HG03039 (cell line): ENCODE results near the gene PCYT1A.
"Not testable (repeated sequence)": the region's sequence is repeated elsewhere in the genome, so short reads cannot be mapped to it uniquely, and the experiment has no call there.

Source experiments
- ATAC-seq: cut with Tn5 transposase; IDR thresholded peaks from one replicate; pipeline ENCODE4 v1.9.1; 2021; ENCODE audit warnings: mild to moderate bottlenecking, moderate library complexity; ENCODE audit not compliant: unreplicated experiment

PCYT1A gene

GRCh38 chr3:196288141-196288460, 575 bp upstream of the PCYT1A start:
- no peak for ATAC-seq

- ATAC-seq = peak; percentile 2
Observed at GRCh38 chr3:196287090-196287439, 461 bp downstream of the PCYT1A start.

- no peak for ATAC-seq
Observed at GRCh38 chr3:196284396-196284795, 3.1 kb downstream of the PCYT1A start.

DNA sequence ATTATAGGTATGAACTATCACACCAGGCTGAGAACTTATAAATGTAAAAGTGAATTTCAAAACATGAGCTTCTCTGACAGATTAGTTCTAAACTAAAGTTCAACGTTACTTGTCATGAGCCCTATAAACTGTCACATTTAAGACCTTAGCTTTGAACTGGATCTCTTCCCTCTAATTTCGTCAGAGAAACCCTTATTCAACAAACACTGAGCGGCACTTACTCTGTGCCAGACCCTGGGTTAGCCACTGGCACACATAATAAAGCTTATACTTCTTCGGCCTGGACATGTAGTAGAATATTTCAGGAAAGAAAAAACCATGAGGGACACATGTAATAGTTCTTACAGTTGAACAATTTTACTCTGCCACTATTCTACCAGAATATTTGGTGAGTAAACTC, 5.6 kb downstream of the PCYT1A start:
- no peak for ATAC-seq

DNA sequence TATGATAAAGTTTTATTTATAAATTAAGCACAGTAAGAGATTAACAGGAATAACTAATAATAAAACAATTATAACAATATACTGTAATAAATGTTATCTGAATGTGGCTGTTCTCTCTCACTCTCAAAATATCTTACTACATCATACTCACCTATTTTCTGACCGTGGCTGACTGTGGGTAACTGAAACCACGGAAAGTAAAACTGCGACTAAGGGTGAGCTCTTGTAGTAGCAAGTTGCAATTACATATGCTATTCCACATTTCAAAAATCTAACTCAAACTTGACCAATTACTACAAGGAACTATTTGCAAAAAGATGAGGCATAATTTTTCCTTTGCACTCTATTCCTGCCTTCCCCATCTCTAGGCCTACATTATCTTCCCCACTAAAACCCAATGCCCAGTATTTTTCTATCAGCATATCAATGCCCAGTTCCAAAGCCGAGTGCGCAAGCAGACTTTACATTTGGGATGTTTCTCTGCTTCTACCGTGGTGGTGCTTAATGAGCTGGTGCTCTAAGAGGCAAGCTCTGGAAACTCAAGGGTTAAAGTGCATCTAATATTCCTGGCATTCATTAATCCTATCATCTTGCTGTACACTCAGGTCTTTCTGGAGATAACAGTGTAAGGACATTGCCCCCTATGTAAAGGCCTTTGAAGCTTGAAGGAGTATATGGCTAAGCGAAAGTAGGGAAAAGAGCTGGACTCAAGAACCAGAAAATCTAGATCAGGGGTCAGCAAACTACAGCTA, 6.7 kb downstream of the PCYT1A start:
- peak; percentile 46 for ATAC-seq

GRCh38 chr3:196275126-196275525, 12.4 kb downstream of the PCYT1A start:
- ATAC-seq = no peak

DNA sequence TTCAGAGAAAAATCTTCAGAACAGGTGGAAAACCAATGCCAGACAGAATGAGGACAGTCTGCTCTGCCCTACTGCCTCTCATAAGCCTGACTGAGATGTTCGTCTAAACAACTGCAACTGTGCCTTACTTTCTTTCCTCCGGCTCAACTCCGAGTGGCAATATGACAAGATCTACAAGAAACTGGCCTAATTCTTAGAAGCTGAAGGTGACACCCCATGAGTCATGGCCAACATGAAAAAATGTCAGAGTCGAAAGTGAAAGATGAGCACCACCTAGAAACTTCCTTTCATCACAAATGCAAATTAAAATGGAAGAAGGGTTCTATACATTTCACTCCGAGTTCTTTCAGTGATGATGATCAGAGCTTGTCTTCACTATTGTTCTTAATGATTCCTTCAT, 12.9 kb downstream of the PCYT1A start:
- ATAC-seq = peak; percentile 75

DNA sequence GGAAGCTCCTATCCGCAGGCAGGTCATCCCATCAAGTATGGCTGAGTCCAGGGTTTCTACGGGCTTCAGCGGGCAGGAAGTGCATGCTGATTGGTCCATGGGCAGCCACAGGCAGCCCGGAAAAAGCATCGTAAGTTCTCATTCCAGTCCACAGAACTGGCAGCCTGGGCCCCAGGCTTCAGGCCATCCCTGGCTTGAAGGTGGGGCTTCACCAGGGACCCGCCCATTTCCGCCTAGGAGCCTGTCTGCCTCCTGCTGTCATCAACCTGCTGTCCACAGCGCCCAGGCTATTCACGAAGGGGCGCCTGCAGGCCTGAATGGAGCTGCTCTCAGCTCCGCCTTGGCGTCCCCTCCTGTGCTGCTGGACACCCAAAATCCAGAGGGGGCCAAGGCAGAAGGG, 13.9 kb downstream of the PCYT1A start:
- ATAC-seq = no peak

GRCh38 chr3:196272826-196273225, 14.7 kb downstream of the PCYT1A start:
- no peak for ATAC-seq

GRCh38 chr3:196270499-196270898, 17.0 kb downstream of the PCYT1A start:
- ATAC-seq = no peak

DNA sequence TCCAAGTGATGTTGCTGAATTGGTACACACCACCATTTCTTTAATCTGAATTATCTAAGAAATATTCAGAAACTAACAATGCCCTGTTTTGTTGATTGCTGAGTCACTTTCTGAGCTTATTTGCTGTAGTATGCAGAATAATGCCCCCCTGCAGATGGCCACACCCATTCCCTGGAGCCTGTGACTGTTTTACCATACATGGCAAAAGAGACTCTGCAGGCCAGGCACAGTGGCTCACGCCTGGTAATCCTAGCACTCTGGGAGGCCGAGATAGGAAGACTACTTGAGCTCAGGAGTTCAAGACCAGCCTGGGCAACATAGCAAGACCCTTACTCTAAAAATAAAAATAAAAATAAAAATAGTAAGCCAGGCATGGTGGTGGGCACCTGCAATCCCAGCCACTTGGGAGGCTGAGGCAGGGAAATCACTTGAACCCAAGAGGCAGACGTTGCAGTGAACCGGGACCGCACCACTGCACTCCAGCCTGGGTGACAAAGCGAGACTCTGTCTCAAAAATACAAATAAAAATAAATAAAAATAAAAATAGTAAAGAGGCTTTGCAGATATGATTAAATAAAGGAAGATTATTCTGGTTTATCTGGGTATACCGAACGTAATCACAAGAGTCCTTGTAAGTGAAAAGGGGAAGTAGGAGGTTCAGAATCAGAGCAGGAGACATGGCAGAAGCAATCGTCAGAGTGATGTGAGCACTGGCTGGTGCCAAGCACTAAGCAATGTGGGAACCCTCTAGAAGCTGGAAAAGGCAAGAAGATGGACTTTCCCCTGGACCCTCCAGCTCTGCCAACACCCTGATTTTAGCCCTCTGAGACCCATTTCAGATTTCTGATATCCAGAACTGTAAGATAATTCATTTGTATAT, 19.0 kb downstream of the PCYT1A start:
- no peak for ATAC-seq

- no peak for ATAC-seq
Observed at GRCh38 chr3:196263819-196264218, 23.7 kb downstream of the PCYT1A start.

GRCh38 chr3:196260784-196261183, 26.7 kb downstream of the PCYT1A start:
- no peak for ATAC-seq

DNA sequence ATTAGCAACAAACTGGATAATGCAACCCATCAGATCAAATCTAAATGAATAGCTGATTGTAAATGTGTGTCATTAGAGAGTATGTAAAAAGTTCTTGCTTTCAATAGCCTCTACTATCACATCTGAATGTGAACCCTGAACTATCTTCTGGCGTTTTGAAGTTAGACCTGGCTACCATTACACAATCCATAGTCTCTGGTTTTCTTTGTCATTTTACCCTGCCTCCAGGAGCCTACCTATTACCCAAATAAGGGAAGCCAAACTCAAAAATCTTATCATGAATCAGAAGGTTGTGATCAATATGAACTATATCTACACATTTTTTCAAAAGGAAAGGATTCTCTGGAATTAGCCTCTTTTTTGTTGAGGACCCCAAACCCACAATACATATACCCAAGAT, 31.8 kb downstream of the PCYT1A start:
- no peak for ATAC-seq

GRCh38 chr3:196254376-196255283, 32.9 kb downstream of the PCYT1A start:
- ATAC-seq = no peak

- no peak for ATAC-seq
Observed at GRCh38 chr3:196251918-196252317, 35.6 kb downstream of the PCYT1A start.

DNA sequence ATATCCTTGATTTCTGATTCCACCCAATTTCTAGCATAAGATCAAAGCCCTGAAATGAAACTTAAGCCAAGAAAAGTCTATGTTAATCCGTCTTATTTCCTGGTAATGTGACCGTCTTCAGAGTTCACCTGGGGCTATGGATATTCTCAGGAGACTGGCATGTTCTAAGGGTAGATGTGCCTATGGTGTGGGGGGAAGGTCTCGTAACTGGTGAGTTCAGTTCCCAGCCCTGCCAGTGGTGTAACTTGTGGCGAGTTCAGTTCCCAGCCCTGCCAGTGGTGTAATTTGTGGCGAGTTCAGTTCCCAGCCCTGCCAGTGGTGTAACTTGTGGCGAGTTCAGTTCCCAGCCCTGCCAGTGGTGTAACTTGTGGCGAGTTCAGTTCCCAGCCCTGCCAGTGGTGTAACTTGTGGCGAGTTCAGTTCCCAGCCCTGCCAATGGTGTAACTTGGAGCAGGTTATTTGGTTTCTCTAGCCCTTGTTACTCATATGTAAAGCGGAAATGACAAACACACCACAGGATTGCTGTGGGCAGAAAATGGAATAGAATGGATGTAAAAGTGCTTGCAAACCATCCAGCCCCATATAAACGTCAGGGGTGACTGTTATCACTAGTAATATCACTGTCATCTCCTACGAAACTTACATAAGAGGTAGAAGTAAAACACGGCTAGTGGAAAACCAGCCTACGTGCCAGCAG, 40.8 kb downstream of the PCYT1A start:
- no peak for ATAC-seq

DNA sequence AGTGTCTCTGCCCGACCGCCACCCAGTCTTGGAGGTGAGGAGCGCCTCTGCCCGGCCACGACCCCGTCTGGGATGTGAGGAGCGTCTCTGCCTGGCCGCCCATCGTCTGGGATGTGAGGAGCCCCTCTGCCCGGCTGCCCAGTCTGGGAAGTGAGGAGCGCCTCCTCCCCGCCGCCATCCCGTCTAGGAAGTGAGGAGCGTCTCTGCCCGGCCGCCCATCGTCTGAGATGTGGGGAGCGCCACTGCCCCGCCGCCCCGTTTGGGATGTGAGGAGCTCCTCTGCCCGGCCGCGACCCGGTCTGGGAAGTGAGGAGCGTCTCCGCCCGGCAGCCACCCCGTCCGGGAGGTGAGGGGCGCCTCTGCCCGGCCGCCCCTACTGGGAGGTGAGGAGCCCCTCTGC, 43.4 kb downstream of the PCYT1A start:
- ATAC-seq = not testable (repeated sequence)

DNA sequence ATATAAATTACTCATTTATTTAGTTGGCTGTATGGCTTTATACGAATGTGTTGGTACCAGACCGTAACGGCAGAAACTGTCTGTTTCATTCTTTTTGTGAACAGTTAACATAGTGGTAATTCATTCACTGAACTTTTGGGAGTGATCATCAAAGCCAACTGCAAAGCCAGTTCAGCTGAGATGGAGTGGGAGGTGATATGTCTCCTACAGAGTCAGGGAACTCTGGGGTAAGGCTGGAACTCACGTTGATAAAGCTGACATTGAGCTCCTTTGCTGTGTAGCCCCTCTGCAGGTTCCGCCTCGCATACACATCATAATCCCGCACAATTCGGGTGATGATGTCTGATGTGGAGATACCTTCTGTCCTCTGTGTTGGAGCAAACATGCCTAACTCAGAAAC, 45.8 kb downstream of the PCYT1A start:
- no peak for ATAC-seq

DNA sequence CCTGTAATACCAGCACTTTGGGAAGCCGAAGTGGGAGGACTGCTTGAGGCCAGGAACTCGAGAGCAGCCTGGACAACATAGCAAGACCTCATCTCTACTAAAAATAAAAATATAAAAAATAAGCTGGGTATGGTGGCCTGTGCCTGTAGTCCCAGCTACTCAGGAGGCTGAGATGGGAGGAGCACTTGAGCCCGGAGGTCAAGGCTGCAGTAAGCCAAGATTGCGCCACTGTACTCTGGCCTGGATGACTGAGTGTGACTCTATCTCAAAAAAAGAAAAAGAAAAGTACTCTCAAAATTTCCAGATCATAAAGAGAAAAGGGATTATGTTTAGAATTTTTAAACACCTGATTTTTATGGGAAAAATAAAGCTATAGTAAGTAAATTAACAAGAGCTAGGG, 47.1 kb downstream of the PCYT1A start:
- ATAC-seq = no peak
